Transverse colon (tissue), 4 donors: ENCODE data around the gene AOPEP.

ENCODE experiments used
- CTCF ChIP-seq, 5 experiments: fragments of 200-600 bp in 3 of 5; fragments of 450-650 bp in 2 of 5; sonication (generic) in 3 of 5; IDR thresholded peaks; 1 replicate in 2 of 5; 2 replicates in 3 of 5; pipeline ENCODE4 v1.5.1; 2016 to 2017; ENCODE audit warnings: antibody characterized with exemption in 5 of 5, inconsistent platforms in 3 of 5, mild to moderate bottlenecking in 2 of 5, moderate library complexity in 1 of 5
- POLR2A ChIP-seq: fragments of 450-650 bp; IDR thresholded peaks from one replicate; pipeline ENCODE4 v1.6.1; 2016; ENCODE audit warnings: antibody characterized with exemption, mild to moderate bottlenecking, moderate library complexity
- POLR2AphosphoS5 ChIP-seq, 3 donors: sonication (generic); formaldehyde crosslinking; IDR thresholded peaks; one replicate each; pipeline ENCODE4 v1.6.1; 2016; ENCODE audit warnings: antibody characterized with exemption in 3 of 3

- TF ChIP-seq POLR2A = no peak
- no peak for TF ChIP-seq CTCF (IDR thresholded peaks at IDR 0.05)
- no peak for TF ChIP-seq POLR2AphosphoS5 (IDR thresholded peaks at IDR 0.05)
Measured at GRCh38 chr9:94956731-94957130, 230.2 kb downstream of the AOPEP start.
